GM21529 (cell line): ENCODE results near the gene HIVEP2.
A peak's percentile ranks its signal among the peaks of the same experiment; 100 is the strongest.

Experiments used
- ATAC-seq: cut with Tn5 transposase; IDR thresholded peaks from one replicate; pipeline ENCODE4 v1.9.1; 2021; ENCODE audit not compliant: unreplicated experiment

The HIVEP2 gene

DNA sequence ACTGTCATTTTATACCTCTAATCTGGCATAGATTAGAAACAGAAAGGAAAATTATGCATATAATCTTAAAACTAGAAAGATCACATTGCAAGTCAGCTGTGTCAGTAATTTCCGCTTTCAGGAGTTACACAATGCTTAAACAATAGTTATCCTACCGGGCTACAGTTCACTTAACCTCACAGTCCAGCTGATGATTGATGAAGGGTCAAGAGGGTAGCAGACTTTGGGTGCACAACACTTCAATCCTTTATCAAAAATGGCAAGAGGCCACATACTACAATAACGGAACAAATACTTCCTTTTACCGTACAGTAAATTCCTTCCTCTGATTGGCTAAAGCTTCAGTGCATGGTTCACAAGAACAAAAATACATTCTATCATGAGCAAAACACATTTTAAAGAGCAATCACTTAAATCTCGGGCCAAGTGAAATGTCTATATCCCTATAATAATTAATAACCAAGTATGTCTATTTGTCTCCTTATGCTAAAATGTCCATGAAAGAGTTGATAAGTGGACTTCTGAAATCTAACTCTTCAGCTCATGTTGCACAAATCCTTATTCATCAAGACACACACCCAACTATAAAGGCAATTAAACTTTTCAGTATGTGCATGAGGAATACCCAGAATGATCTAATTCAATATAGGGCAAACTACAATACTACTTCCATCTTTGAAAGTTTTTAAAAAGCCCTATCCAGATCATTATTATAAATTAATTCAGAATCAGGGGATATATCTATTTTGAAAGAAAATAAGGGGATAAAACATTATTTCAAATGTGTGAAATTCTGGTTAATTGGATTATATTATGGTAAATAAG is 76.8 kb downstream of the HIVEP2 start:
- ATAC-seq = peak; percentile 26

DNA sequence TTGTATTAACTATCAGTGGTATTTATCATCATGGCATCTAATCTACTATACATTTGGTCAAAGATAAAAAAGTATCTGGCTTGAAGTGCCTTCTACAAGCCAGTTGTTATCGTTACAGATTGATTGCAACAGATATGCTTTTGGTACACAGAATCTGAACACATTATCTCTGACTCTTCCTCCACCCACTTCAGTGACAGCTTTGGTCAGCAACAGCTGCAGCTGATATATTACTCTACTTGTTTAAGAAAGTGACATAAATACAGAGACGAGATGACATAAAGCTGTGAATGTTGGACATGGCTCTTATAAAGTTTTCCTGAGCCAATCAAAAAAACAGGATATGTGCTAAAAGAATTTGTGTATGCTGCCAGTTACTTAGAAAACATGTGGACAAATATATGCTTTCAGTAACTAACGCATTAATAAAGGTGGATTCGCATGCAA is 77.6 kb downstream of the HIVEP2 start:
- no peak for ATAC-seq

DNA sequence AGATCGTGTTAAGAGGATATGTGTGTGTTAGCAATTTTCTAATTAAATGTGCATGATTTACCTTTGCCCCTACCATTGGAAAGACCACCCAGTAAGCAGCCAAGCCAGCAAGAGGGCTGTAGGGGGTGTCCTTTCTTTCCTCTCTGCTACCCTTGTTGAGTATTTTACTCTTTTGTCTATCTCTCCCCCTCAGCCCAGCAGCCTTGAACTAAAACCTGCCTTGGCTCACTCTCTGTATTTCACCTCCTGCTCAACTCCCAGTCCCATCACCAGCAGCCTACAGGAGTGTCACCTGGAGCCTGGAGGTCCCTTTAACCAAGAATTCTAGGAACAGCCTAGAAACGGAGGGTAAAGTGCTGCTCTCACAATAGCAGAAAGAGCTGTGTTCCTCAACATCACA is 81.0 kb downstream of the HIVEP2 start:
- ATAC-seq = no peak

DNA sequence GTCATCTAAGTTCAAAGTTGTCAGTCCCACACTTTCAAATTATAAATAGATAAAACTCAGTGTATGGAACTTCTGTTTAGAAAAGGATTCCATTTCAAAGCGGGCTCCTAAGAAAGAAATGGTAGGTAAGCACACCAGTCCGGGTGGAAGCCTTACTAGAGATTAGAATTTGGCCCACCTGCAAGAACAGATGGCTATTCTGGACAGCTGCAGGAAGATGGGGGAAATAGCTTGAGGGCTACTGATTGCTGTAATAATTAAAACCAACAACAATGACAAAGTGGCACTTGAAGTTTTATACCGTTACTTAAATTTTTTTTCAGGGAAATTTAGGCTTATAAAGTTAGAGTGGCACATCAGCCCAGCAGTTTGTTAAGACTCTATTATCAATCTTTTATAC is 83.3 kb downstream of the HIVEP2 start:
- no peak for ATAC-seq

DNA sequence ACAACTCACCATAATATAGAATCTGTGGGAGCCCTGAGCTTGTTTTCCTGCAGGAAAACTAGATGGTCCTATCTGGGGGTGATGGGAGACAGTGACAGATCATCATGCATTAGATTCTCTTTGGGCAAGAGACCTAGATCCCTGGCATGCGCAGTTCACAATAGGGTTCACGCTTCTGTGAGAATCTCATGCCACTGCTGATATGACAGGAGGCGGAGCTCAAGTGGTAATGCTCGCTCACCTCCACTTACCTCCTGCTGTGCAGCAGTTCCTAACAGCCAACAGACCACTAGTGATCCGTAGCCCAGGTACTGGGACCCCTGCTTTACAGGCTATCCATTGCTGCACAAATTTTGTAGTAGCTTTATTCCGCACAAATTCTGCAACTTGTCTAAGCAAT is 84.5 kb downstream of the HIVEP2 start:
- ATAC-seq = no peak

DNA sequence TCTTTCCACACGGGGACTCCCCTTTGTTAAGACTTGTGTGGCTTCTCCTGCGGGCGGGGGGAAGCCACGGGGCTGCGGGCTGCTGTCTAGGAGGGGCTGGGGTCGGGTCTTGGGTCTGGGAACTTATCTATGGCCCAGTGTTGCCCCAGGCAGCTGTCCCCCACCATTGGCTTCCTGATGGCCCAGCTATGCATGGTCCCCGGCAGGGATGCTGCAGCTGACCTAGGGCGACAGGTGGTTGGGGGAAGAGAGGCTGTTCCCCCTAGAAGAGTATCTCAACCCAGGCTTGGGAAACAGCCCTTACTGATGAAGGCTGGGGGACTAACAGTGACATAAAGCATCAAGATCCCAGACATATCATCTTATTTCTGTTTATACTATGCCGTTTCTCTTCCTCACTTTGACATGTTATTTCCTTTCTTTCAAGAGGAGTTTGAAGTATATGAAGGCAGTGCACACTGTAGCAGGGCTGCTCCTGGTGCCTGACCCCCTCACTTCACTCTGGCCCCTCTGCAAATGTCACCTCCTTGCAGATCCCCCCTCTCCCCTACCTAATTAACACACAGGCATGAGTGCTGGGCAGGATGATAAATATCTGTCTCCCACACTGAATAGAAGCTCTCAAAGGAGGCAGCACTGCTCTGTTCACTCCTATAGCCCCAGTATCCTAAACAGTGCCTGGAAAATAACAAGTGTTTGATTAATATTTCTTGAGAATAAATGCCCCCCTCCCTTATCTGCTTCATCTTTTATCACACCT is 87.0 kb downstream of the HIVEP2 start:
- ATAC-seq = no peak

DNA sequence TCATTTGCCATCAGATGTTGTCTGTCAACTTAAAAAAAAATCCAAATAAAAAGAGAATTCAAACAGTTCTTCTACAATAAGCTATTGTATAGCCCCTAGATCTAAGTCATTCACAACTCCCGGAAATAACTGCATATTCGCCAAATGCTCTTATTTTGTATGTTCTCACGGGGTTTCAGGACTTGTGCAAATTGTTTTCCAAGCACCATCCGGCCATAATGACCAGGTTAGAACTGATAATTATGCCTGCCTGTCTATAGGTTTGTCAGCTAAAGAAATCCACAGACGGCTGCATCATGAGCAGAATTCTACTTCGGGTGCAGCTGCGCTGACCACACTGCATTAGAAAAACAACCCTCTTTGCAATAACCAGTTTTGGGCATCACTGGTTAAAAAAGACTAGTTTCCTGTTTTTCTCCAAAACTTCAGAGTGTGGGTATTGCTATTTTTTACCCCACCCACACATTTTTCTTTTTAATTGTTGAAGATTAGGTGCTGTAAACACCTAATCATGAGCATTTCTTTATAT is 87.7 kb downstream of the HIVEP2 start:
- ATAC-seq = peak; percentile 40

DNA sequence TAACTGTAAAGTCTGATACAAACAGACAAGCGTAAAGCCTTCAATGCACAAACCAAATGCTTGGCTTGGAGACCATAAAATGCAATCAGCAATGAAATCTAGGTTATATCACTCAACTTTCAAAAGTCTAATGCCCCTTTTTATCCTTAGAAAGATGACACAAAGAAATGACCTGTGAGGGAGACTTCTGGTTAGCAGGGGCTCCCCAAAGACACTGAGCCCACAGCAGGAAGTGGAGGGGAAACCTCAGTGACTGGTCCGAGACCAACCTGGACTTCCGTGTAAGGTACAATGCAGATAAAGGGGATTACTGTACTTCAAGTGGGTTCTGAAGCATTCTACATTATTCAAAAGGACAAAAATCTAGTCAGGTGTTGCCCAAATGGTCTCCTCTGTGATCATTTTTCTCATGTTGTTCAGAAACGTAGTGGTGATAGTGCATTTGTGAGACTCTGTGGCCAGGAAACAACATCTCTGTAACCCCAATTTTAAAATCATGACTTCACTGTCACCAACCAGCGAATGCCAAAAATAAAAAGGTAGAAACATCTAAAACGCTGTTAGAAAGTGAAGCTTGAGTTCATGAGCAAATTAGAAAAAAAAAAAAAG is 88.2 kb downstream of the HIVEP2 start:
- ATAC-seq = peak; percentile 61

DNA sequence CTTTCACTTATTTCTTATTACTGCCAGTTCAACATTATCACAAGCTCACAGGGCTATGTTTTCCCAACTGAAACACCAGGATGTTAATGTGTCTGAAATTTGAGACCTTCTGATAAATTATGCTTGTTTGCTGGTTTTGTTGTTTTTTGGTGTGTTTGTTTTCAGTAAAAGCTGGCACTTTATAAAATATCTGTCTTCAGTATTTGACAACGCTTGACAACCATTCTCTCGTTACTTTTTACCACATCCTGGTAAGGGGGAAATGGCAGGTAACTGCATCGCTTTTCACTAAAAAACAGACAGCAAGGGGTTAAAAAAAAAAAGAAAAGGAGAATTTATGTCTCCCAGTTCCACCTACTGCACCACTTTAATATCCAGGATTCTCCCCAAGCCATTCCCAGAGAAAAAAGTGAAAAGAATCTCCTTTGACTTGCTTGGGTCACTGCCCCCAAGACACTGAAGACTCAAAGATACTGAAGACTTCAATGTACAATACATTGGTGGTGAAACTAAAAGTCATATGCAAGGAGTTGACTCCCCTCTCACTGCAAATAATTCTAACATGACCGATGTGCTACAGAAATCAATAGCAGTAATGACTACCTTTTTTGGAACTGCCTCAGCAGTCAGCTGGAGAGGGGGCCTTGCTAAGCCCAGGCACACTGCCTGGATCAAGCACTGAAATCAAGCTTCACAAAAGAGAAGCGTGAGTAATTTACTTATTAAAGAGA is 88.9 kb downstream of the HIVEP2 start:
- peak; percentile 21 for ATAC-seq

DNA sequence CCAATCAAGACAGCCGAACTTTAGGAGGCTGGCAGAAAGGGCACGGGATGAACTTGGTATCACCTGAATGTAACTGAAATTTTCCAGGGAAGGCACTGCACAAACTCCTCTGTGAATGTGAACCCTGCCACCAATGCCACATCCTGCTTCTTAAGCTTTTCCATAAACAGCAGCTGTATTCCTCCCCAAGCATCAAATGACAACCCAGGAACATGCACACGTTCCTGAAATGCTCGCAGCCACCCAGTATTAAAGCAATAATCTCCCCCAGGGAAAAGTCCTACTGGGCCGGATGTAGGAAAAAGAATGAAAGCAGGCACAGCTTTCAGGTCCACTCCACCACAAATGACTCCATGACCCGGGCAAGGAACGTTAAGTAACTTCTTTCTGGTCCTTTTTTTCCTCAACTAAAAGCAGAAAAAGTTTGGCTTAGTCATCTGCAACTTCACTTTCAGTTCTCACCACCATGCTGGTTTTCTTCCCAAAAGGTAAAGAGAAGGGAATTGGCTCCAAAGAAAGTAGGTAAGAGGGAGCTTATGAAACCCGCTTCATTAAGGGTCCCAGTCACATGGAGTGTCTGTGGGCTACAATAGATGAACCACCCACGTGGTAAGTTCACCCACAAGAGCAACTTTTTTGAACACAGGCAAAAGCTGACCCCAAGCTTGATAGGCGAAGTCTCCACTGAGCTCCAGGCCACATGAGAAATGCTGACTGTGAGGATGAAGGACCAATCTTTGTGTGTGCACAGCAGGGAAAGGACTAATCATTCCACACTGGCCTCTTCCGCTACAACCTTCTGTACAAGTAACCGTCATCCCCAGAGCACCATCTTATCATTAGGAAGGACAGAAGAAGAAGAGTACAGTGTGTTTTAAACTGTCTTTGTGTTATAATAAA is 90.1 kb downstream of the HIVEP2 start:
- ATAC-seq = no peak

DNA sequence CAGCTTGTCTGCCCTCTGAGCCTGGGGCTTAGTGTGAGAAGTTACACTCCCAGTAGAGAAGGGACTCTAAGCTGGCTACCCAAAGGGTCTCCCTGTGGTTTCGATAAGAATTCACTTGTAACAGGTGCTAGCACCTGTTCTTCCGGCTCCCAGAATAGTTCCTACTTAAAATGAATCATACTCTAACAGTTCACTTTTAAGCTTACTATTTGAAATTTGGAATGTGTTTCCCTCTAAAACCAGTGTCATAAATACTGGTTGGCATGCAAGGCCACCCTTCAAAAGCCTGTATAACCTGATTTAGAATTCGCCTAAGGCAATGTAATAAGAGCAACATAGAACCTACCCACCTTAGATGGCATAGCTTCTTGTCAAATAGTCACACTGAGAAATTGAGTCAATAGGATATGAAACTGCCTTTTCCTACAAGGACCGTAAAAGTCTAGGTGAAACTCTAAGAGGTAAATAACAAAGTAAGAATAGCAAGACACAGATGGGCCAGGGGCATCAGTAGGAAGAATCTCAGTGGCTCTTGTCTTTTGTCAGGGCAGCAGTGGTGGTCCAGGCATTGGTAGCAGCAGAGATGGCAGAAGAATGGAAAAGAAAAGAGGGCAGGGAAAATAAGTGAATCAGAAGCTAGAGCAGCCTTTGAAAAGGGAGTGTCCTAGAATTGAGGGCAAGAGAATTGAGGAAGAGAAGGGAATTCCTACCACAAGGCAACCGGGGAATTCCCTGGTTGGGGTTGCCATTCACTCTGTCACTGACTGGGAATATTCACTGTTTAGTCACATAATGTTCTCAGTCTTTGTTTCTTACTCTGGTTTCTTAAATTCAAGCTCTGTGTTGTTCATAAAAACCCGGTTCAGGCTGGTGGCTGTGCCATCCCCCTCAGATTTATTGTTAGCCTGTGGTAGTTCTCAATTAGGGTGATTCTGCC is 91.5 kb downstream of the HIVEP2 start:
- ATAC-seq = no peak

DNA sequence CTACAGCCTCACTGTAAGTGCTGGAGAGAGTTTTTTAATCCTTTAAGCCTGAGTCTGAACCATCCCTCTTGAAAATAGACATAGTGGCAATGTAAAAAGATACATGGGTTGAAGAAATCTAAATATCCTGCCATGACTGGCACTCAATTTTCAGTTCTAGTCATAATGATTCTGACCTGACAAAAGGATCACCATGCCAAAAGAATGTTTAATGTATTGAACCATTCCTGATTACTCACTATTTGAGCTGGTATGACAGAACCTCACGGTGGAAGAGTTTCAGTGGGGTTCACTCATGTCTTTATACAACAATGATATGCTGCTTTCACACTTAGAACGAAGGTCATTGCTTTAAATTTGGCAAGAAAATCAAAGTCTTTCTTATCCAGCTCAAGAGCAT is 93.4 kb downstream of the HIVEP2 start:
- no peak for ATAC-seq

DNA sequence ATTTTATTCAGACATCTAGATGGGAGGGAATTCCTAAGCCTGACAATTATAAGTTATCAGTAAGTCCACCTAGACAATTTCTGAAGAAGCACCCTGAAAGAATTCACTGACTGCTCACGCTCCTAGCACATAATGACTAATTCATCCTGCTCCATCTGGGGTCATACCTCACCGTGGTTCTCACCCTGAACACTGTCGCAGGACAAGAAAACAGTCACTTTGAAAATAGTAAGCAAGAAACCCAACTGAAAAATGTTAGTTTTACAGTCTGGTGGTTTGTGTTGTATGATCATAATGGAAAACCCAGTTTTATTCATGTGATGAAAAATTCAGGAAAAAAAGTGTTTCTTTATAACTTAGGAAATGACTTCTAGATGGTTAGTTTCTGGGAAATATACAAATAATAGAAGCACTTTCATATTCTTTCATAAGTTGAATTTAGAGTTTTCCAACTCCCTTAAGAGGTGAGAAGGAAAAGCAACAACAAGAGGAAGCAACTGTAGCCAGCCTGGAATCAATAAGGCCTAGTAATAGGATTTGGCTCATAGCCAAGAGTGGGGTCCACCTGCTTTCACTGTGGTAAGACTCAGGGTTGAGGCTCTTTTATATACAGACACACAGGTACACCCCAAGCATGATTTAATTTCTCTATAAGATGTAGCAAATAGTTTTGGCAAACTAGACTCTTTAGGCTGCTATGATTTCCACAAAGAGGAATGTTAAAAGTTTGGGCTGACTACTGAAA is 94.1 kb downstream of the HIVEP2 start:
- ATAC-seq = peak; percentile 52

DNA sequence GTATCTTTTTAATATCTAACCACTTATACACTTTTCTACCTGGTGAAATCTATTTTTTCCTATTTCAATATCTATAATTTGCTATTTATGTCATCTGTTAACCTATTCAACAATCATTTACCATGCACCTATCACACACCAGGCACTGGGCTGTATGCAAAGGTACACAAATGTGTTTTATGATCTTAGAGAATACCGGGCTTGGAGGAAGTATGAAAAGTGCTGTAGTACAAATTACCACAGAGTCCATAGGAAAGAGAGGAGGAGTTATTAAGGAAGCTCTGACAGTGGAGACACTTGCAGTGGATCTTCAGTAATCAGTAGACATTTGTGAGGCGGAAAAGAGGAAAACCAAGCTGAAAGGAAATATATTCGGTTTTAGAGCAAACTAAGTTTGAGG is 96.0 kb downstream of the HIVEP2 start:
- no peak for ATAC-seq

DNA sequence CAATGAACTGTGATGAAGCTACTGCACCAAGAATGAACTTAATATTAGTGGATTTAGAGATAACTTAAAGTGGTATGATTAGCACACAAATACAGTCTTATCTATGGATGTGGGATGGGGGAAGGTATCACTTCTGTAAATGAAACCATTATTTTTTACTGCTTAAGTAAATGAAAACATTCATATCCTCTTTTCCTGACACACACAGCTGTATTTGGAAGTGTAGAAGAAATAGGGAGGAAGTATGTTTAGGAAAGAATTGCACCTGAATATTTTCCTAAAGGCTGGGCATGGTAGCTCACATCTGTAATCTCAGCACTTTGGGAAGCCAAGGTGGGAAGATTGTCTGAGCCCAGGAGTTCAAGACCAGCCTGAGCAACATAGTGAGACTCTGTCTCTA is 96.8 kb downstream of the HIVEP2 start:
- no peak for ATAC-seq

DNA sequence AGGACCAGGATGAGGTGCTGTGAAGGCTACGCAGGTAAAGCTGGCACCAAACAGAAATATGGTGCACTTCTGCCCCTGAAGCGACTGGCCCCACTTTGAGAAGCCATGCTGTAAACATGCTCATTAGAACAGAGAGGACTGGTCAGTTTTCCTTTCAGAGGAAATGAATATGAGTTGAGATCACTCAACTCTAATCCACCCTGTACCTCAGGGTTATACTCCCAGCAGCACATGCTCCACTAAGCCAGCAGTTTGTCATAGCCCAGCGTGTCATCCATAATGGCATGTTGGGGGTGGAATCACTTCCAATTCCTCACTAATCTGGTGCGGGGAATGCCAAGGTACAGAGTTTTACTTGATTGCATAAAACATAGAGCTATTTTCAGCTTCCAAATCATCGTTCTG is 98.1 kb downstream of the HIVEP2 start:
- ATAC-seq = no peak

DNA sequence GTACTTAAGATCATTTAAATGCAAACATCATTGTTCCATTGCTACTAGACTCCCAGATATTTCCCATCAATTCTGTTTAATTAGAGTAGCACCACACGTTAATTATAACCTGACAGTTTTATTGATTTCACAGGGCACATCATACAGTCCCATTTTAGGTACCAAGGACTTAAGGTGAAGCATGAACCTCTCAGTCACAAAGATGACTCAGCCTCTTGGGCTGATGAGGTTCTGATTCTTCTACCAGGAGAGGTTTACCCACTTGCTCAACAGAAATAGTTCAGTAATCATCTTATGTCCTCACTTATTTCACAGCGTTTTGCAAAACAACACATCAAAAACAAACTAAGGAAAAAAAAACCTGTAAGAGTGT is 98.5 kb downstream of the HIVEP2 start:
- no peak for ATAC-seq
